ENCODE measurements around the gene ATP13A2.
"Not testable (repeated sequence)": the region's sequence is repeated elsewhere in the genome, so short reads cannot be mapped to it uniquely, and the experiment has no call there.

Gene ATP13A2

GRCh38 chr1:16961297-16962133 lies 50.2 kb downstream of the ATP13A2 start:
- no peak for DNase-seq (ENCODE audit: low read depth, low spot score)

- no peak for DNase-seq (ENCODE audit: low read depth, low spot score)
These were observed 51.0 kb downstream of the ATP13A2 start for GRCh38 chr1:16960560-16961296.

GRCh38 chr1:16958475-16958874 lies 53.3 kb downstream of the ATP13A2 start:
- DNase-seq (ENCODE audit: low read depth, low spot score) = no peak

- DNase-seq (ENCODE audit: low read depth, low spot score) = no peak
These were observed 54.0 kb downstream of the ATP13A2 start for GRCh38 chr1:16957731-16958130.

- no peak for DNase-seq (ENCODE audit: low read depth, low spot score)
These were observed 55.0 kb downstream of the ATP13A2 start for GRCh38 chr1:16956775-16957174.

GRCh38 chr1:16955186-16955585 lies 56.5 kb downstream of the ATP13A2 start:
- DNase-seq (ENCODE audit: low read depth, low spot score) = no peak

- DNase-seq (ENCODE audit: low read depth, low spot score) = no peak
These were observed 57.1 kb downstream of the ATP13A2 start for GRCh38 chr1:16954579-16954978.

GRCh38 chr1:16952376-16952775 lies 59.4 kb downstream of the ATP13A2 start:
- not testable (repeated sequence) for DNase-seq (ENCODE audit: low read depth, low spot score)

- DNase-seq (ENCODE audit: low read depth, low spot score) = not testable (repeated sequence)
These were observed 62.7 kb downstream of the ATP13A2 start for GRCh38 chr1:16949026-16949425.

GRCh38 chr1:16948282-16948891 lies 63.3 kb downstream of the ATP13A2 start:
- not testable (repeated sequence) for DNase-seq (ENCODE audit: low read depth, low spot score)

- no peak for DNase-seq (ENCODE audit: low read depth, low spot score)
These were observed 65.1 kb downstream of the ATP13A2 start for GRCh38 chr1:16946646-16947045.

GRCh38 chr1:16946185-16946584 lies 65.5 kb downstream of the ATP13A2 start:
- DNase-seq (ENCODE audit: low read depth, low spot score) = not testable (repeated sequence)

GRCh38 chr1:16945512-16945911 lies 66.2 kb downstream of the ATP13A2 start:
- DNase-seq (ENCODE audit: low read depth, low spot score) = not testable (repeated sequence)

GRCh38 chr1:16944038-16944437 lies 67.7 kb downstream of the ATP13A2 start:
- DNase-seq (ENCODE audit: low read depth, low spot score) = no peak

- DNase-seq (ENCODE audit: low read depth, low spot score) = not testable (repeated sequence)
These were observed 72.1 kb downstream of the ATP13A2 start for GRCh38 chr1:16939386-16940180.

GRCh38 chr1:16938351-16939321 lies 73.1 kb downstream of the ATP13A2 start:
- no peak for DNase-seq (ENCODE audit: low read depth, low spot score)

- not testable (repeated sequence) for DNase-seq (ENCODE audit: low read depth, low spot score)
These were observed 75.1 kb downstream of the ATP13A2 start for GRCh38 chr1:16936580-16936979.

Measured in iPS DF 19.7 (cell line).